Anterior cingulate cortex (tissue), 58 donors: ENCODE data around the gene EDRF1.
"Not testable (repeated sequence)": the region's sequence is repeated elsewhere in the genome, so short reads cannot be mapped to it uniquely, and the experiment has no call there.

Experiments
- DNase-seq, 58 donors: peaks; one replicate each; lab custom pipeline; 2025; lab: John Stamatoyannopoulos, UW

EDRF1 gene, protein sequence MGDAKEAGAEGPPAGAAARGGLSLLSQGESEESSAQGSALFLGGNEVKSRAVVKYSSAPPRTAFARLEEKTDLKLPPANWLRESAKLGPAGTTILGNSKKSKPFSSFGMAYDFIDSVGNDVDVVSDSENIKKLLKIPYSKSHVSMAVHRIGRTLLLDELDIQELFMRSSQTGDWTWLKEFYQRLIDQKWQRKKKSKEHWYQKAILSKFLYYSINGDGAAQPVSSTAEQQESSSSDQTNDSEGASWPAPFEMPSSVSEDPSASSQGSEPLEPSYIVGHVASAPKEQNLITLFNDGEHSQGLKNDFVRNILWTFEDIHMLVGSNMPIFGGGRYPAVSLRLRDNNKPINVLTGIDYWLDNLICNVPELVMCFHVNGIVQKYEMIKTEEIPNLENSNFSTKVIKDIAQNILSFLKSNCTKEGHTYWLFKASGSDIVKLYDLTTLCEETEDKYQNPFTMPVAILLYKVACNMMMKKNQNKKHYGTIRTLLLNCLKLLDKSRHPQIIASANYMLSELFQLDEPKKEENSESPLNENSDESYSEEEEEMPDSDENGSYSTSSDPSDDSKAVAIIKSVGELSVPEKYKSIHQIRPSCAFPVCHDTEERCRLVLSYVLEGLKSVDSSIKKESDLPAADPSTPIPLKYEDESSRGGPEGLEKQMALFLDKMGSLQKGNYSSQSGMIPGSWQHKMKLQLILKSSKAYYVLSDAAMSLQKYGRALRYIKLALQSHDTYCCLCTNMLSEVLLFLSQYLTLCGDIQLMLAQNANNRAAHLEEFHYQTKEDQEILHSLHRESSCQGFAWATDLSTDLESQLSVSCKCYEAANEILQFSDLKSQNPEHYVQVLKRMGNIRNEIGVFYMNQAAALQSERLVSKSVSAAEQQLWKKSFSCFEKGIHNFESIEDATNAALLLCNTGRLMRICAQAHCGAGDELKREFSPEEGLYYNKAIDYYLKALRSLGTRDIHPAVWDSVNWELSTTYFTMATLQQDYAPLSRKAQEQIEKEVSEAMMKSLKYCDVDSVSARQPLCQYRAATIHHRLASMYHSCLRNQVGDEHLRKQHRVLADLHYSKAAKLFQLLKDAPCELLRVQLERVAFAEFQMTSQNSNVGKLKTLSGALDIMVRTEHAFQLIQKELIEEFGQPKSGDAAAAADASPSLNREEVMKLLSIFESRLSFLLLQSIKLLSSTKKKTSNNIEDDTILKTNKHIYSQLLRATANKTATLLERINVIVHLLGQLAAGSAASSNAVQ

DNA sequence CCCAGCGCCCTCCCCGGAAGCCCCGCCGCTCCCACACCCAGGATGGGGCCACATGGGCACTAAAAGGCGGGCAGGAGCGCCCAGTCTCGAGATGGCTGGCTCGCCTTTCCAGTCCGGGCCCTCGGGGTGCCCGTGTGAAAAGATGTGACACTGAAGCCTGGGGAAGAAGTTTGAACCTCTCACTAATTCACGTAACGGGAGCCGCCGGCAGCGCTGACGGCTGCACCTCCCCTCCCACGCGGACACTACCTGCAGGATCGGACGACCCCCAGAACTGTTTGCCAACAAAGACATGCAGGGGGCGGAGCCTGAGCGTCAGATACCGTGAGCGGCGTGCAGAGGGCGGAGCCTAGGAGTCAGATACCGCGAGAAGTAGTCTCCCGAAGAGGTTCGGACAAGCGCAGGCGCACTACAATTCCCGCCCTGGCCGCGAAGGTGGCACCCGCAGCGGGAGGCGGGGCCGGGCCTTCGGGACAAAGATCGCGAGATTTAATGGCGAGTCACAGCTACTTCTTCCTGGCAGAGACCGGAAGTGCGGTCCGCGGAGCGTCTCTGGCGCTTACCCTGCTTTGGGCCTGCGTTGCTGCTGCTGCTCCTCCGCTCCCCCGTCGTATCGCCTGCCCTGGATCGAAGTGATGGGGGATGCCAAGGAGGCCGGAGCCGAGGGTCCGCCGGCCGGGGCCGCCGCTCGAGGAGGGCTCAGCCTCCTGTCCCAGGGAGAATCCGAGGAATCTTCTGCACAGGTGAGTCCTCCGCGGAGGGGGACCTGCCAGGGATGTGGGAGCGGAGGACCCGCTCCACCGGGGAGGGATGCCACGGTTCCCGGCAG, at the start of gene EDRF1:
Gene EDRF1 (plus strand): TSS at position 537 of the 829 bp plus-strand sequence. CDS start 99 bp downstream, at position 636.
- peak; percentile 90 to 100 (median 98) for DNase-seq

DNA sequence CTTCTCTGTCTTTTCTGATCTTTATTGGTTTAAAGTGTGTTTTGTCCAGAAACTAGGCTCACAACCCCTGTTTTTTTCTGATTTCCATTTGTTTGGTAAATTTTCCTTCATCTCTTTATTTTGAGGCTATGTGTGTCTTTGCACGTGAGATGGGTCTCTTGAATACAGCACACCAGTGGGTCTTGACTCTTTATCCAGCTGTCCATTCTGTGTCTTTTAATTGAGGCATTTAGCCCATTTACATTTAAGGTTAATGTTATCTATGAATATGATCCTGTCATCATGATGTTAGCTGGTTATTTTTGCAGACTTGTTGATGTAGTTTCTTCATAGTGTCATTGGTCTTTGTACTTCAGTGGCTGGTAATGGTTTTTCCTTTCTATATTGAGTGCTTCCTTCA, 46.6 kb upstream of the EDRF1 start:
- no peak for DNase-seq

DNA sequence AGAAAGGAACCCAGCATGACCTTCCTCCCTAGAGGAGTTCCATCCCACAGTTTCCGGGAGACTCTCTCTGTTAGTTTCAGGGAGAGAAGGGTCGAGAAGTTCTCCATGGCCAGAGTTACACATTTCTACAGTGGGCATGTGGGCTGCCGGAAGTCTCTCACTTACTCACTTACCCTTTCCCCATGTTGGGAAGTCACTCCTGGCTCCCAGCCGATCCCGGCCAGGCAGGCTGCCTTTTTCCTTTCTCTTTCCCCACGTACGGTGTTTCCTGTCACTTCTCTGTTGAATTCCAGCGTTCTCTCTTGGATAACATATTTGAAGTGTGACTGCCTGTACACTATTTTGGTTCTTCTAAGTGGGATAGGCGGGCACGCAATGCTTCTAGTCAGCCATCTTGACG, 40.1 kb upstream of the EDRF1 start:
- DNase-seq: no peak

DNA sequence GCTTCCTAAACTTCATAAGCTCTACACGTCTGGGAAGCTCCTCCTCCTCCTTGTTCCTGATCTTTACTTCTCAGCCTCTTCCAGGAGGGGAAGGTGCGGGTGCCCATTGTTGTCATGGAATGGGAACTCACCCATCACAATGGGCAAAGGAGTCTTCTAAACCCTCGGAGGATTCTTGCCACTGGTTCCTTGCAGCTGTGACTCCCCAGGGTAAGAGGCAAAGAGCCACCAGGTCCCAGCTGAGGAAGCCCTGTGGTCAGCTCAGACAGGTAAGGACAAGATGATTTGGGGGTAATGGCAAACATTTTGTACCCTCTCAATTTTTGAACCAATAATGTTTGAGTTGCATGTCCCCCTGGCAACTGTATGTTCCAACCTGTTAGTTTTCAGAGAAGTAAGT, 36.4 kb upstream of the EDRF1 start, which contains the start of gene TEX36:
Gene TEX36 (minus strand): TSS at position 101 of the 400 bp plus-strand sequence. CDS start 174 bp downstream, outside the sequence.
- DNase-seq: no peak

DNA sequence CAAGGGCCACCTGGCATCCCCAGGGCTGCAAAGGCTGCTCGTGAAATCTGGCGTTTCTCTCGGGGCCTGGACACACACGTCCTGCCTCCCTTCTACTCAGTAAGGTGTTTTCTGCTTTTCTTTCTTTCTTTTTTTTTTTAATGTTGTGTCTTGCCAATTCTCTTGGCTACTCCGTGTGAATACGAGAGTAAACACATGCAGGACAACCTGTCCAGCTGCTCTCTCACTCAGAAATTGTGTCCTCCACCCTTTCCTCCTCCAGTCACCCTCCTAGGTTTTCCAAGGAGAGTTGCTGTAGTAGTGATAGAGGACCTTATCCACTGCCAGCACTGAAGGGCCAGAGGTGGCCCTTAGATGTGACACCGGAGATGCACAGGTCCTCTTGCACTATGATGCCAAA, 35.7 kb upstream of the EDRF1 start:
- no peak for DNase-seq

DNA sequence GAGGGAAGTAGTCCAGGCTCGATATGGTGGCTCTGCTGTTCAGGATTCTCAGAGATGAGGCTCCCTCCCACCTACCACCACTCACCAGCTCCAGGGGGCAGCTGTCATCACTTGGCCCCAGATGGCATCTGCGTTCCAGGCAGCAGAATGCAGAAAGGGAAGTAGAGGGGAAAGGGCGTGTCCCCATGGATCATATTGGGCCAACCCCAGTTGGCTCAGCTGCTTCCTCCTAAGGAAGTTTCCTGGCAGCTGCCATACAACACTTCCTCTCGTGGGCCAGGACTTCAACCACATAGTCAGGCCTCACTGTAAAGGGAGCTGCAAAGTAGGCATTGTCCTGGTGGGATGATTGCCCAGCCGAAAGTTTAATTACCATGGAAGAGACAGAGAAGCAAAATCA, 34.9 kb upstream of the EDRF1 start:
- DNase-seq: no peak

DNA sequence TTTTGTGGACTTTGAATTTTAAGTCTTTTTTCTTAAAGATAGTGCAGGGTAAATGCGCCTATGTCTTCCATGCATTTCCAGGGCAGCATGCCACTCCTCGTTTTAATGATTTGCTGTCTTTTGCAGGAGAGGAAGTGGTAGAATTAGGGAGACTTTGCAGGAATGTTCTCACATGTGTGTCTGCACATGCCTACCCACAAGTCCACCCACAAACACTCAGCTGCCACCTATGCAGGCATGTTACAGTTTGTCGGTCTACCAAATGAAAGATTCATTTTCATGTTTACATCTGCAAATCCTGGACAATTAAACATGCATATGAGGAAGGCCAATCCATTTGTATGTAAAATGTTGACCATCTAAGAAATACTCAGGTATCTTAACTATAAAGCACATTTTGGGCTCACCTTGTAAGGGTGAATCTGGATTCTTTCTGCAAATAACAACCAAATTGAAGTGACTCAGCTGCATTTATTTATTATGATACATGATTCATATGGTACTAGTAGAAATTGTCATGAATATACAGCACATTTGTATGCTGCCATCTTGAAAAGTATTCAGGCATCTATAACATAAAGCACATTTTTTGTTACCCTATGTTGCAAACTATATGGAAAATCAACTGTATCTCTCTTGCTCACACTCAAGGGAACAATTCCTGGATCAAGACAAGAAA, 31.9 kb upstream of the EDRF1 start:
- DNase-seq: no peak

DNA sequence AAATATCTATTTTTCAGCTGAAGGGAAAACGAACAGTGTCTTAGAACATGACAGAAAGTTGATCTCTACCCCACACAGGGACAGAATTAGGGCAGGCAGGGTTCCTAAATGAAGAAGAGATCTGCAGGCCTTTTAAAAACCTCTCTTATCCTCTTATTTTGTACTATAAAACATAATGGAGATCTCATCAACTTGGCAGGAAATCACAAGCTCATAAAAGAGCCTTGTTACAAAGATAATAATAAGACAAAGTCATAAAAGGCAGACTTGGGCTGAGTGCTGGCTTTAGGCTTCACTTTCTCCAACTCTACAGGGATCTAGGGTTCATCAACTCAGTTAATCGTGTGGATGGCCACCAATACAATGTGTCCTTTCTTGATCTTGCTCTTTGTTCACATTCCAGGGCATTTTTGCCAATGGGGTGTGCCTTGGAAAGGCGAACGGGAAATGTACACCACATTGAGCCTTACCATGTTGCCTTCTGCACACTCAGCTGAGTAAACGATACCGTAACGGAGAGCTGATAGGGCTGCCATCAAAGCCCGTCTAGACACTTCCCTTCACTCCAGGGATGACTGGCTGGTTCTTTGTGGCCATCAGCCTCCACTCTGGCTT, 29.4 kb upstream of the EDRF1 start:
- no peak for DNase-seq

DNA sequence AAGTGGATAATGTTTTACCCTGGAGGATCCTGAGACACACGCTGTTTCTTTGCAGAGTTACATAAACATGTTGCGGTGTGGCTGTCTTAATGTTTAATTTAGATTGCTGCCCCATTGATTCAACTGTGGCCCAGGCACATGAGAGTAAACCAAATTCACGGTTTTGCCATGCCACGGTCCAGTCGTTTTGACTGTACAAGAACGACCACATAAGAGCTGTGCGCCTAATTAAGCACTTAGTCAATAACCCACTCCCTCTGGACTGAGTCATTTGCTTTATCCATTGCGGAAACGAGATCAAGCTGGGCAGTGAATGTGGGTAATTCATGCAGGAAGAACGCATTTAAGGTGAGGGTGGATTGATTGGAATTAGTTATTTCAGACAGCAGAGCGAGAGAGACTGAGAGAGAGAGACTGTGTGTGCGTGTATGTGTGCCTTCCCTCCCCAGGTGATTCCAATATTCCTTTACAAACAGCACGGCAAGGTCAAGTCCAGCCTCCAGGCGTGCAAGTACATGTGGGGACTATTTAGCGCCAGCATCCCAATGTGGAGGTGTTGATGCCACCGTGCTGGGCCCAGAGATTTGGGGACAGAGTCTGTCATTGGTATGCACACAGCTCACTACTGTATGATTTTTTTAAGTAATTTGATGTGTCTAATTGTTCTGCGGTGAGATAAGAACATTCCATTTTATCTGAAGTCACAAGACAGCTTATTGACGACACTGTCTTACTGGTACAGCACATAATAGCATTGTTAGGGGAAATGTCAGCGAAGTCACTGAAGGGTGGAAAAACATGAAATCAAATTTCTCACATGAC, 28.1 kb upstream of the EDRF1 start:
- no peak for DNase-seq

DNA sequence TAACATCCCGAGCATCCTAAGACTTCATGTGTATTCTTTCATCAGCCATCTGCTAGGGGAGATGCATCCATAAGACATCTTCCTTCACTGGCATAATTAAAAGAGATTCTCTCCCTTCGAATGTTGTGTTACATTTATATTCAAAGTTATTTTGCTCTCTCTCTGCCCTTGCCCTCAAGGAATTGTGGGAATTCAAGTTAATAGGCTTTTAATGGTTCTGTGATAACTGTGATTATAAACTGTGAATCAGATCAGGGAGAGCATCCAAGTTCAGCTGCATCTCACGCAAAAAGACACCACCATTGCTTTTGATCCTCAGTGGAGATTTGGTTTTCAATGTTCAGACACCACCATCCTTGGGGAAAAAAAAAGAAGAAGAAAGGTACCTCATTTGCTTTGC, 27.3 kb upstream of the EDRF1 start:
- DNase-seq: no peak

DNA sequence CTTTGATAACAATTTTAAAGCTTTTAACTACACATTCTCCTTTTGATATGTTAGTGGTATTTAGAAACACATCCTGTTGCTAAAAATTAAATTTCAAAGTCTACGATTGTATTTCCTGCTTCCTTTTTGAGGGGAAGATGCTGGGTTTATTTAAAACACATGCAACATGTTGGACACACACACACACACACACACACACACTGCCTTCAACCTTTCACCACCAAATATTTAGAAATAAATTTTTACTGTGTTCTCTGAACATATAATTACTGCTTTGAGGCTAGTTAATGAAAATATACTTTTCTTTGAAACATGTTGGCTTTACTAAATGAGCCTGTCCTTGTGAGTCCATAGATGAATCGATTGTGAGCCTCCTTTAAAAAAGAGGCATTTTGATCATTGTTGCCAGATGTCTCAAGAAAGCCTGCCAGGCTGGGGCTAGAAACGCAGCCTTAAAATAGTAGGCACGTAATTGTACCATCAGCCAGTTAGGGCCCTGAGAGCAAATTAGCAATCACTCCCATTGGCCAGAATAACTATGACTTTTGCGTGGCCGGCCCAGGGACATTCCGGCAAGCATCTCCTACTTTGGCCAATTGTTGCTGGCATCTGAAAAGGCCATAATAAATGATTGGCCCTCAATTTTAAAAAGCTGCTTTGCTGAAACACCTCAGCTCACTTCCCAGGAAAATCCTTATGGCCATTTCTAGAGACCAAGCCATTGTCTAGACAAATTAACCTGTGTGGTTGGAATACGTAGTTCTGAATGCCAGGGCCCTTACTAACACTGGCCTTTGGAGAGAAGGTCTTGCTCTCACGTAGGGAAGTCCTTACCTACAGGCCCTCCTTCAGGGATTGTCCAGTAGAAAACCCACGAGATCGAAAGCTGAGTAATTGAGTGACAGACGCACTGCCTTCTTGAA, 26.6 kb upstream of the EDRF1 start:
- DNase-seq: peak in 2 of 58 donors; percentile 7 to 8

DNA sequence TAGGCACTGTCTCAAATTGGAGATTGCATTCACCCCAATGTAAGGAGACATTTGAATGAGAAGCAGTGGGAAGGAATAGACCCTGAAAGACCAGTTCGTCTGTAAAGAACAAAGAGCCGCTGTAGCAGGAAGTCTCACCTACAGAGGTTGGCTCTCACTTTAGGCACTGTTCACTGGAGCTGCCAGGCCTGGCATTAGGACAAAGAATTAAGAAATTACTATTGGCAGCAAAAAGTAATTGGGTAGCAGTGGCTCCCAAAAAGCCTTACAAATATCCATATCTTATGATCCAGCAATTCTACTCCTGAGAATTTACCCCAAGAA, 26.0 kb upstream of the EDRF1 start:
- DNase-seq: no peak

DNA sequence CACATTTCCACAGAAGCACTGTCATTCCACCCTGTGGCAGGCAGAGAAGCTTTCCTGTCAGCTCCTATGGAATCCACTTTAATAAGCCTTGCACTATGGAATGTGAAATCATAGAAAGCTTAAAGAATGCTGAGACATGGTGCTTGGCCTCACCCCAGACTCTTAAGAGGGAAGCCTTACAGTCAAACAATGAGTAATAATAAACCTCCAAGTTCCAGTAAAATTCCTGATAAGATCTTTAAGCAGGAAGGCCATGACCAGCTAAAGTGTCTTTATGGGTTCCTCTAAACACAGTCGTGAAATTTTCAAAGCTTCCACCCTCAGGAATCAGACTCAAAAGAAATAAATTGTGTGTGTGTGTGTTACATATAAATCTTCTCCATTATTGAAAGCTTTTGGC, 24.6 kb upstream of the EDRF1 start:
- no peak for DNase-seq

DNA sequence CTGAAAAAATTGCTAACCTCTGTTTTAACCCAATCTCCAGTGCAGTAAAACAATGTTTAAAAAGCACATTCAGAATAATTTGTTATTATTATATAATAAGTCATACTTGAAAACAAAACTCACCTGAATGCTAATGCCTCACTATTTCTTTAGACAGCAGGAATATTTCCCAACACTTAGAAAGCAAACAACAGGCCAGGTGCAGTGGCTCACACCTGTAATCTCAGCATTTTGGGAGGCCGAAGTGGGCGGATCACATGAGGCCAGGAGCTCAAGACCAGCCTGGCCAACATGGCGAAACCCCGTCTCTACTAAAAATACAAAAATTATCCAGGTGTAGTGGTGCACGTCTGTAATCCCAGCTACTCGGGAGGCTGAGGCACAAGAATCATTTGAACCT, 22.6 kb upstream of the EDRF1 start:
- not testable (repeated sequence) for DNase-seq

DNA sequence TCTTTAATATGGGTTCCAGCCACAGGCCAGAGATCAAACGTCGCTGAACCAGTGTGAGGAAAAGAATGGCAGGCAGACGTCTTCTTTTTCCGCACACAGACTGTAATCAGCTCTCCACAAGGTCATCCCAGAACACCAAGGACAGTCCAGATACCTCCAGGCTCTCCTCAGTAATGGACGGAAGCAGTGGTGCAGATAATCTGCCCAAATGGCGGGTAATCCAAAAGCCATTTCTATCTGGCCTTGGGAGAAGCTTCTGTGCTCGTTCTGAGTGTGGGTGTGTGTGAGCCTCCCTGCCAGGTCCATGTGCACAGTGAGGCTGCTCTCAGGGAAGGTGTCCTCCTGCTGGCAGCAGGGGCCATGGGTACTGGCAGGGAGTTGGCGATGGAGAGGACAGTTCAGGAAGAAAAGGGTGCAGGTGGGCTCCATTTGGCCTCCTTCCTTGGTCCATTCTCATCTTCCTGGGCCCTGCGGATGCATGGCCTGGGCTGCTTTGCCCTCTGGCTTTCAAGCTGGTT, 21.0 kb upstream of the EDRF1 start:
- no peak for DNase-seq

DNA sequence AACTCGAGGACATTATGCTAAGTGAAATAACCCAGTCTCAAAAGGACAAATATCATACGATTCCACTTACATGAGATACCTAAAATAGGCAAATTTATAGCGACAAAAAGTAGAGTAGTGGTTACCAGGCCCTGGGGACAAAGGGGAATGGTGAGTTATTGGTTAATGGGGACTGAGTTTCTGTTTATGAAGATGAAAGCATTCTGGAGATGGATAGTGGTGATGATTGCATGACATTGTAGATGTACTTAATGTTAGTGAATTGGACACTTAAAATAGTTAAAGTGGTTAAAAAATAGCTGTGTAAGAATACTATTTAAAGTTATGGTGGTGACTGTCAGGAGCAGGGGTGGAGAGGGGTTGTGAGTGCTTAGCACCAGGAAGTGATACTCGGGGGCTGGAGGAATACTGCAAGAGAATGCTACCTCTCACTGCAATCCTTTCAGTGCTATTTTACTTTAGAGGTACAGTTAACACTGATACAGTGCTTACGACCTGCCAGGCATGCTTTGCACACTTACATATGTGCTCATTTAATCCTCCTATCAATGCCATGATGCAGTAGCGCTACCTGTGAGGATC, 19.9 kb upstream of the EDRF1 start:
- no peak for DNase-seq
